ENCODE data around the gene GSPT1.
"Not testable (repeated sequence)": the region's sequence is repeated elsewhere in the genome, so short reads cannot be mapped to it uniquely, and the experiment has no call there.

DNA sequence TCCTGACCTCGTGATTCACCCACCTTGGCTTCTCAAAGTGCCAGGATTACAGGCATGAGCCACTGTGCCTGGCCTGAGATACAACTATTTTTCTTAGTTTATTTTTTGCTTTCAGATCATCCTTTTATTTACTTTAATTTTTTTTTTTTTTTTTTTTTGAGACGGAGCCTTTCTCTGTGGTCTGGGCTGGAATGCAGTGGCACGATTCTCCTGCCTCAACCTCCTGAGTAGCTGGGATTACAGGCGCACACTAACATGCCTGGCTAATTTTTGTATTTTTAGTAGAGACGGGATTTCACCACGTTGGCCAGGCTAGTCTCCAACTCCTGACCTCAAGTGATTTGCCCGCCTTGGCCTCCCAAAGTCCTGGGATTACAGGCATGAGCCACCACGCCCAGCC is 37.8 kb upstream of the GSPT1 start:
- TF ChIP-seq, protein P1, sequence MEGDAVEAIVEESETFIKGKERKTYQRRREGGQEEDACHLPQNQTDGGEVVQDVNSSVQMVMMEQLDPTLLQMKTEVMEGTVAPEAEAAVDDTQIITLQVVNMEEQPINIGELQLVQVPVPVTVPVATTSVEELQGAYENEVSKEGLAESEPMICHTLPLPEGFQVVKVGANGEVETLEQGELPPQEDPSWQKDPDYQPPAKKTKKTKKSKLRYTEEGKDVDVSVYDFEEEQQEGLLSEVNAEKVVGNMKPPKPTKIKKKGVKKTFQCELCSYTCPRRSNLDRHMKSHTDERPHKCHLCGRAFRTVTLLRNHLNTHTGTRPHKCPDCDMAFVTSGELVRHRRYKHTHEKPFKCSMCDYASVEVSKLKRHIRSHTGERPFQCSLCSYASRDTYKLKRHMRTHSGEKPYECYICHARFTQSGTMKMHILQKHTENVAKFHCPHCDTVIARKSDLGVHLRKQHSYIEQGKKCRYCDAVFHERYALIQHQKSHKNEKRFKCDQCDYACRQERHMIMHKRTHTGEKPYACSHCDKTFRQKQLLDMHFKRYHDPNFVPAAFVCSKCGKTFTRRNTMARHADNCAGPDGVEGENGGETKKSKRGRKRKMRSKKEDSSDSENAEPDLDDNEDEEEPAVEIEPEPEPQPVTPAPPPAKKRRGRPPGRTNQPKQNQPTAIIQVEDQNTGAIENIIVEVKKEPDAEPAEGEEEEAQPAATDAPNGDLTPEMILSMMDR (IDR thresholded peaks at IDR 0.05; ENCODE audit: insufficient read depth, low read length, poor library complexity, severe bottlenecking) = not testable (repeated sequence)
- TF ChIP-seq EZH2phosphoT487 (conservative IDR thresholded peaks at IDR 0.05; ENCODE audit: low read length) = not testable (repeated sequence)
